Ishikawa (cell line): Measurements from ENCODE around the gene EGFLAM.

ENCODE experiments used
- CEBPB ChIP-seq: IDR thresholded peaks from 2 replicates; pipeline ENCODE4 v1.6.1; 2012
- CREB1 ChIP-seq: IDR thresholded peaks from 2 replicates; pipeline ENCODE4 v1.6.1; 2012; ENCODE audit warnings: low read depth
- EGR1 ChIP-seq: IDR thresholded peaks from 2 replicates; pipeline ENCODE4 v1.6.1; 2012
- NFIC ChIP-seq: IDR thresholded peaks from 2 replicates; pipeline ENCODE4 v1.6.1; 2012
- RAD21 ChIP-seq: IDR thresholded peaks from 2 replicates; pipeline ENCODE4 v1.6.1; 2012; ENCODE audit warnings: low read depth
- TCF12 ChIP-seq: IDR thresholded peaks from 2 replicates; pipeline ENCODE4 v1.6.1; 2012; ENCODE audit warnings: low read depth
- TEAD4 ChIP-seq: IDR thresholded peaks from 2 replicates; pipeline ENCODE4 v1.6.1; 2012
- USF1 ChIP-seq: IDR thresholded peaks from 2 replicates; pipeline ENCODE4 v1.6.1; 2012
- YY1 ChIP-seq: IDR thresholded peaks from 2 replicates; pipeline ENCODE4 v1.6.1; 2012; ENCODE audit warnings: low read depth
- TF ChIP-seq, protein P1 (sequence below): IDR thresholded peaks from 2 replicates; pipeline ENCODE4 v1.6.1; 2012; ENCODE audit warnings: low read depth, mild to moderate bottlenecking

- no peak for TF ChIP-seq EGR1
- no peak for TF ChIP-seq TCF12
- no peak for TF ChIP-seq NFIC
- TF ChIP-seq TEAD4, result no peak
- TF ChIP-seq, protein P1, sequence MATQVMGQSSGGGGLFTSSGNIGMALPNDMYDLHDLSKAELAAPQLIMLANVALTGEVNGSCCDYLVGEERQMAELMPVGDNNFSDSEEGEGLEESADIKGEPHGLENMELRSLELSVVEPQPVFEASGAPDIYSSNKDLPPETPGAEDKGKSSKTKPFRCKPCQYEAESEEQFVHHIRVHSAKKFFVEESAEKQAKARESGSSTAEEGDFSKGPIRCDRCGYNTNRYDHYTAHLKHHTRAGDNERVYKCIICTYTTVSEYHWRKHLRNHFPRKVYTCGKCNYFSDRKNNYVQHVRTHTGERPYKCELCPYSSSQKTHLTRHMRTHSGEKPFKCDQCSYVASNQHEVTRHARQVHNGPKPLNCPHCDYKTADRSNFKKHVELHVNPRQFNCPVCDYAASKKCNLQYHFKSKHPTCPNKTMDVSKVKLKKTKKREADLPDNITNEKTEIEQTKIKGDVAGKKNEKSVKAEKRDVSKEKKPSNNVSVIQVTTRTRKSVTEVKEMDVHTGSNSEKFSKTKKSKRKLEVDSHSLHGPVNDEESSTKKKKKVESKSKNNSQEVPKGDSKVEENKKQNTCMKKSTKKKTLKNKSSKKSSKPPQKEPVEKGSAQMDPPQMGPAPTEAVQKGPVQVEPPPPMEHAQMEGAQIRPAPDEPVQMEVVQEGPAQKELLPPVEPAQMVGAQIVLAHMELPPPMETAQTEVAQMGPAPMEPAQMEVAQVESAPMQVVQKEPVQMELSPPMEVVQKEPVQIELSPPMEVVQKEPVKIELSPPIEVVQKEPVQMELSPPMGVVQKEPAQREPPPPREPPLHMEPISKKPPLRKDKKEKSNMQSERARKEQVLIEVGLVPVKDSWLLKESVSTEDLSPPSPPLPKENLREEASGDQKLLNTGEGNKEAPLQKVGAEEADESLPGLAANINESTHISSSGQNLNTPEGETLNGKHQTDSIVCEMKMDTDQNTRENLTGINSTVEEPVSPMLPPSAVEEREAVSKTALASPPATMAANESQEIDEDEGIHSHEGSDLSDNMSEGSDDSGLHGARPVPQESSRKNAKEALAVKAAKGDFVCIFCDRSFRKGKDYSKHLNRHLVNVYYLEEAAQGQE, result no peak
- TF ChIP-seq YY1, result no peak
- TF ChIP-seq USF1, result no peak
- no peak for TF ChIP-seq CEBPB
- no peak for TF ChIP-seq RAD21
- no peak for TF ChIP-seq CREB1
These were observed 235.8 kb downstream of the EGFLAM start for GRCh38 chr5:38494175-38494574.
